HG02678 (cell line): ENCODE results near the gene CHRNA7.

Experiments used
- ATAC-seq: cut with Tn5 transposase; IDR thresholded peaks from one replicate; pipeline ENCODE4 v1.9.1; 2021; ENCODE audit warnings: mild to moderate bottlenecking, moderate library complexity; ENCODE audit not compliant: unreplicated experiment

The CHRNA7 gene

GRCh38 chr15:32067115-32067514 is 36.8 kb downstream of the CHRNA7 start:
- no peak for ATAC-seq

GRCh38 chr15:32089851-32090359 is 59.6 kb downstream of the CHRNA7 start:
- no peak for ATAC-seq

GRCh38 chr15:32091505-32092380 is 61.4 kb downstream of the CHRNA7 start:
- no peak for ATAC-seq

GRCh38 chr15:32096213-32096612 is 65.9 kb downstream of the CHRNA7 start:
- no peak for ATAC-seq

GRCh38 chr15:32096916-32097617 is 66.8 kb downstream of the CHRNA7 start:
- no peak for ATAC-seq

GRCh38 chr15:32098033-32098432 is 67.7 kb downstream of the CHRNA7 start:
- ATAC-seq: no peak

GRCh38 chr15:32099097-32099785 is 68.9 kb downstream of the CHRNA7 start:
- no peak for ATAC-seq

- no peak for ATAC-seq
These were observed 69.8 kb downstream of the CHRNA7 start for GRCh38 chr15:32099956-32100684.

GRCh38 chr15:32104061-32104995 is 74.0 kb downstream of the CHRNA7 start:
- ATAC-seq: no peak

GRCh38 chr15:32105258-32106241 is 75.2 kb downstream of the CHRNA7 start:
- no peak for ATAC-seq

- no peak for ATAC-seq
These were observed 76.4 kb downstream of the CHRNA7 start for GRCh38 chr15:32106401-32107381.

GRCh38 chr15:32107477-32108080 is 77.3 kb downstream of the CHRNA7 start:
- ATAC-seq: no peak

GRCh38 chr15:32108661-32109060 is 78.3 kb downstream of the CHRNA7 start:
- no peak for ATAC-seq

GRCh38 chr15:32112101-32112500 is 81.8 kb downstream of the CHRNA7 start:
- no peak for ATAC-seq

- no peak for ATAC-seq
These were observed 82.9 kb downstream of the CHRNA7 start for GRCh38 chr15:32113224-32113623.

- no peak for ATAC-seq
These were observed 86.8 kb downstream of the CHRNA7 start for GRCh38 chr15:32117122-32117521.

GRCh38 chr15:32119286-32119685 is 89.0 kb downstream of the CHRNA7 start:
- ATAC-seq: no peak
